NOMO-1 treated with DMSO at 0.1 percent for 48 hours (cell line): ENCODE results near the gene DHRS4.
A peak's percentile ranks its signal among the peaks of the same experiment; 100 is the strongest.

Experiments
- DNase-seq: peaks from one replicate; lab custom pipeline; 2025; ENCODE audit not compliant: unreplicated experiment; lab: John Stamatoyannopoulos, UW

The DHRS4 gene

DNA sequence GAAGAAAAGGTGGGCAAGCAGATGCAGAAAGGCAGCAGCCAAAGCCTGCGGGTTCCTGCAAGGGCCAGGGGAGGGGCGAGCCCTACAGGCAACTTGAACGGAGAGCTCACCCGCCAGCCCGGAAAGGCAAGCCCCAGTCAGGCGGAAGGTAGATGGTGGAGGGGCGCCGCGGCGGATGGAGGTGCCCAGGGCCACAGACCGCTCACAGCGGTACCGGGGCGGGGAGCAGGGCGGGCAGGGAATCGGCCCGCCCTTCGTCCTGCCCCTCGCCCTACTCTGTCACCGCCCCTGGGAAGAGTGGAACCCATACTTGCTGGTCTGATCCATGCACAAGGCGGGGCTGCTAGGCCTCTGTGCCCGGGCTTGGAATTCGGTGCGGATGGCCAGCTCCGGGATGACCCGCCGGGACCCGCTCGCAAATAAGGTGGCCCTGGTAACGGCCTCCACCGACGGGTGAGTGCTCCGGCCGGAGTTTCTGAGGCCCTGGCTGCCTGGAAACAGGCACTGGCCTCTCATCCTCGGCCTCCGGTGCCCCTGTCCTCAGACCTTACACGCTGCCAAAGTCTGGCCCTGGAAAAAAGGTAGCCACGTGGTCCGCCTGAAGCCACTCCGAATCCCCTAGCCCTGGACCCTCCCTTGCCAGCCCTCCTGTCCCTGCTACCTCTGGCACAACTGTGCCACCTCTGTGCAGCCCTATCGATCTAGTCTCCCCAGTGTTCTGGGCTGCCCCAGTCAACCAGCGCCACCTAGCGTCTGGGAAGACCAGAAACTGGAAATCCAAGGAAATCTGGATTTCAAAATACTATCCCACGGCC is at the start of gene DHRS4:
DHRS4 (plus strand) TSS at position 307 of the 815 bp plus-strand sequence; CDS start at position 326, 19 bp downstream.
- DNase-seq, result peak; percentile 76

DNA sequence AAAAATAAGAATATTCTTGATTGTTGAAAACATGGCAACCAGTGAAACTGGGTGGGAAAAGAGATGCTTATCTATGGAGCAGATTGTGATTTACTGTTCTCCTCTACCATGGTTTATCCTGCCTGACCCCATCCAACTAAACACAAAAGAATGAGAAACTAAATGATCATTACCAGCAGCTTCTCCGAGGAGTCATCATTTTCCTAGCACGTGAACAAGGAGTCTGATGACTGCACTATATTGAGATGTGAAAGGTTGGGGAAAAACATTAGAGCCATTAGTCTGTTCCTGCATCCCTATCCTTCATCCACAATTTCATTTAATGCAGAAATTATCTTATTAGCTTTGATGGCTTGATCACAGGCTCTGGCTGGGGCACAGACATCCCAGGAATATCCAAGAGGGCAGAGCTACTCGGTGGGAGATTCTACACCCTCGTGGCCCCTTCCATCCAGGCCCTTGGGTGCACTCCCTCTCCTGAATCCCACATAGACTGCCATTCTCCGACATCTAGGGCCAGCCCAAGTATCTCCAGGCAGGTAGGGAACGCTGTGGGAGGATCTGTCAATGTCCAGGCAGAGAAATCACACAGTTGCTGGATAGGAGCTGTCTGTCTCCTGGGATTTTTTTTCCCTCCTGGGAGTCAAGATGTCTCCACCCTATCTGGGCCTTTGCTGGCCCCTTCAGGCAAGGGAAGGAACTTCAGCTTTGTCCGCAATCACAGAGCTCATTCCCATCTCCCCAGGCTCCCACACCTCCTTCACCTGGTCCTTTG is 43.3 kb upstream of the DHRS4 start:
- DNase-seq, result peak; percentile 4

DNA sequence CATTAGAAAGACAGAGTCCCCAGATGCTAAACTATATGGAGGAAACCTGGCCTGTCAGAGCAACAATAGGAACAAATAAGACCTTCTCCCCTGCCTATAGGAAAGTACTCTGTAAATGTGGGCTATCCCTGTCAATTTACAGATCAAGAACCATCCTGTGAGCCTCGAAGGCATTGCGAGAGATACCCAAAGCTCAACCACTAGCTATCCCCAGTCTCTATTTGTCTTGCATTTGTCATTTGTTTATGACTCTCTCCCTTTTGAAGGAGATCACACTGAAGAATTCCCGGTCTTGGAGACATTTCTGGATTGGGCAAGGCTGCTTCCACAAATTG is 42.7 kb upstream of the DHRS4 start:
- no peak for DNase-seq

DNA sequence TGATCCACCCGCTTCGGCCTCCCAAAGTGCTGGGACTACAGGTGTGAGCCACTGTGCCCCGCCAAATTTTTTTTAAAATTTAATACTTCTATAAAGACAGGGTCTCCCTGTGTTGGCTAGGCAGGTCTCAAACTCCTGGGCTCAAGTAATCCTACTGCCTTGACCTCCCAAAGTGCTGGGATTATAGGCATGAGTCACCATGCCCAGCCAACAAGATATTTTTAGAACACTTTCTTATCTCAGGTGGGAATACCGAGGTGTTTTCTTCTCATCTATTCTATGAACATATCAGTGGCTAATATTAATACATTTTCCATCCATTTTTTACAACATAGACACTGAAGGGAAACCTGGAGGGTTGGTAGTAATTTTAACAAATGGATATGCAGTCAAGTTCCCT is 38.0 kb upstream of the DHRS4 start:
- no peak for DNase-seq

DNA sequence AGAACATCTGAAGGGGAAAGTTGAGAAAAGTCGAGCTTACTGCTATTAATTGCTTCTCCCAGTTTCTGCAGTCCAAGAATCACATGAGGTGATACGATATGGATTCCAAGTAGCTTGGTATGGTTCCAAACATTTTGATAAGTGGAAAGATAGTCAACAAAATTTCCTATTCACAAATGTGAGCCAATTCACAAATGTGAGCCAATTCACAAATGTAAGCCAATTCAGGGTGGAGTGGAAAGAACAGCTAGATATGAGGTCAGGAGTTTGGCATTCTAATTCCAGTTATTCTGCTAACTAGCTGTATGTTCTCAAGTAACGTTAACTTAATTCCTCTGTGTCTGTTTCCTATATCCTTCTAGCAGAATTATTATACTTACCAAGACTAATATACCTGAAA is 37.6 kb upstream of the DHRS4 start:
- DNase-seq, result no peak

DNA sequence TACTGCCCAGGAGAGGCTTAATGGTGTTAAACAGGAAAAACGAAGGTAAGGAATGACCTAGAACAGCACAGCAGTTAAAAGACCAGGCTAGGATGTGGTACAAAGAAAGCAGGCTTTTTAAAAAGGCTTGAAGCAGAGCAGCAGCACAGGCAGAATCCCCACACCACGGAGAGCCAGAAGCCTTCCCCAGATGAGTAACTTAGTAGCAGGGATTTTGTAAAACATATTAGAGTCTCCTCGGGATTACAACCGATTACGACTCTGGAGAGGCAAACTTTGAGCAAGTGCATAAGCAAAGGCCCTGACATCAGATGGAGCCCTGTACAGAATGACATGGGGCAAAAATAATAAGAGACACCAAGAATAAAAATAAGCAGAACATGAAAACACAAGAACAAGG is 37.1 kb upstream of the DHRS4 start:
- no peak for DNase-seq

DNA sequence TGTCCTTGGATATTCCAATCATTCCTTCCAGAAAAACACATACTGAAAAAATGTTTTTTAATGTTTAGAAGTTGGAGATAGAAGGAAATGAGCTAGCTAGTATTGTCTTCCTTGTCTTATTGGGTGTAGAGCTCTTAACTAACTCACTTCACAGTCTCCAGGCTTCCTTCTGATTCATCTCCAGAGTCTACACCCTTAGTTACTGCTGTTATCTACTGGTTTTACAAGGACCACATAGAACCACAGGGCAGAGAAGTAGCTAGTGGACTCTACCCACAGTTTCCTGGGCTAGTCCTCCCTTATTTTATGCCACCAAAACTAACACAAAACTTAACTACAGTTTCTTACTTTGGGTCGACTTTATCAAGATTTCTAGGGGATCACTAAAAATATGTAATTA is 31.0 kb upstream of the DHRS4 start:
- no peak for DNase-seq

DNA sequence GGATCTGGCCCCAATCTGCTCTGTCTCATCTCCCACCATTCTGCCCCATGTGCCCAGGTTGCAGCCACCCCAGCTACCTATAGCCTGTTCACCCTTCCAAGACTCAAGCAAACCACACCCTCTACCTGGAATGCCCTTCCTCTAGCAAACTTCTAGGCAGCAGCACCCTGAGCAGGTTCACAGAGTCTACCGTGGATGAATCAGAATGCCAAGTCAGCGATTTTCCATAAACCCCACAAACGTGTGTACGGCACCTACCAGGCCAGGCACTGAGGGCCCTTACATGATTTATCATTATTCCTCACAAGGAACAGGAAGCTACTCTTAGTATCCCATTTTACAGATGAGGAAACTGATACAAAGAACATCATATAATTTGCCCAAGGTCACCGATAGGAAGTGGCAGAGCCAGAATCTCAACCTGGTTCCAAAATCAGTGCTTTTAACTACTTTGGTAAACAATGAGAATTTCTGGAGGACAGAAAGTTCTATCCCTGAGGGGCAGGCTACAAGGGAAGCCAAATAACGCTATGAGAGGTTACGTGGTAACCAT is 28.0 kb upstream of the DHRS4 start:
- no peak for DNase-seq

DNA sequence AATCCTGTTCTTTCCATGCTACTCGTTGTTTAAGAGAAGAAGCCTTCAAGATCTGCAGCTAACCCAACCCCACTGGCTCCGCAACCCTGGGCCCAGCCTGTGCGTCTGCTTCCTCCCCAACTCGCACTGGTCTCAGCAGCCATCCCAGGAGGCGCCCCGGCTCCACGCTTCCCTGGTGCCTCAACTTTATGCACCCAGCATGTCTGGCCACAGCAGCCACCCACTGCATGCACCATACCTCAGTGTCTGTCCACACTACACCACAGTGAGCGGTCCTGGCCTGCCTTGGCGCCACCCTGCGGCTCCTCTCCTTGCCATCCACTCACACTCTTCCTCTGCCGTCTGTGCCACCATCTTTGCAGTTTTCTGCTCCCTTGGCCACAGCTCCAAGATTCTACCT is 27.0 kb upstream of the DHRS4 start:
- DNase-seq, result no peak

DNA sequence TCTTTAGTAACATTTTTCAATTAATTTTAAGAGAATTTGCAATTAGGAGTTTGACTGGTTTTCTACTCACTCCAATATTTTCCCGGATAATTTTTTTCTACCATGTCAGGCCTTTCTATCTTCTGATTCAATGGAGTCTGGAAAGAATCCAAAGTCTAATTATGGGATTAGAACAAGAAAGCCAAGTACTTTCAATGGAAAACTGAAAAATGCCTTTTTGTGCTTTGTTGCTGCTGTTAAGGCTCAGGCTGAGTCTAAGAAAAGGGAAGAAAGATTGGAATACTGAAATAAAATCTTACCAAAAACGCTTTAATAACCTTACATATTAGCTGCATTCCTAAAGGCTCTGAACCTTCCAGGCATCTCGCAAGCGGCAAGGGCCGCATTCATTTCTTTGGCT is 24.4 kb upstream of the DHRS4 start:
- no peak for DNase-seq

DNA sequence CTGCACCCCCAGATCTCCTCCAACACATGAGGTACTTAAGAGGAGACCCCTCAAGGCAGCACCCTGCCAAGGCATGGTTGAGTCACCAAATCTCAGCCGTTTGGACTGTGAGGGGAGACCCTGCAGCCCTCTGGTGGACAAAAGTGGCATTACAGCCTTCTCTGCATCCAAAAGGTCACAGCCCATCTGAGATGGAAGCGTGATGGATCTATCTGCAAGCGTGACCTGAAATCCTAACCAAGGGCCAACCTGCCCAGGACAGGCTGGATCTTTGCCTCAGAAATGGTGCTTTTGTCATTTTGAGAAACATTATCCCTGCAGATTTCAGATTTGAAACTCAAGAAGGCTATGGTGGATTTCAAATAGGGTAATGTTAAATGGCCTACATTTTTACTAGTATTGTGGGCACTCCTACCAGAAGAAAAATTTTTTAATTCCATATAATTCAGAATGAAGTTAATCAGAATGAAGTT is 23.7 kb upstream of the DHRS4 start:
- DNase-seq, result peak; percentile 32

DNA sequence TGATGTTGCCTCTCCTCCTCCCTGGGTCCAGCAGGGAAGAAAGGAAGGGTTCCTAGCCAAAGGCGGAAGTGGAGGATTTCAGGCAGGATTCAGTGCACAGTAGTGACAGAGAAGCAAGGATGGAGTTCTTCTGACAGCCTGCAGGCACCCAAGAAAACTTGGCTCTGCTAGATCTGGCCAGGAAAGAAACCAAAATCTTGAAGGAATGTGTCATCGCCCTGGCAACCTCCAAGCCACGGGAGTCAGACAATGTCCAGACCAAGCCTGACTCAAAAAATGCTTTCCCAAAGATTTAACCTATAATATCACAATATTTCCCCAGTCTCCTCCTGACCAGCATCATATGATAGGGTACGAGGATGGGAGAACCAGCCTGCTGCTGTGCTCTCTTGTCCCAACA is 22.8 kb upstream of the DHRS4 start:
- no peak for DNase-seq

DNA sequence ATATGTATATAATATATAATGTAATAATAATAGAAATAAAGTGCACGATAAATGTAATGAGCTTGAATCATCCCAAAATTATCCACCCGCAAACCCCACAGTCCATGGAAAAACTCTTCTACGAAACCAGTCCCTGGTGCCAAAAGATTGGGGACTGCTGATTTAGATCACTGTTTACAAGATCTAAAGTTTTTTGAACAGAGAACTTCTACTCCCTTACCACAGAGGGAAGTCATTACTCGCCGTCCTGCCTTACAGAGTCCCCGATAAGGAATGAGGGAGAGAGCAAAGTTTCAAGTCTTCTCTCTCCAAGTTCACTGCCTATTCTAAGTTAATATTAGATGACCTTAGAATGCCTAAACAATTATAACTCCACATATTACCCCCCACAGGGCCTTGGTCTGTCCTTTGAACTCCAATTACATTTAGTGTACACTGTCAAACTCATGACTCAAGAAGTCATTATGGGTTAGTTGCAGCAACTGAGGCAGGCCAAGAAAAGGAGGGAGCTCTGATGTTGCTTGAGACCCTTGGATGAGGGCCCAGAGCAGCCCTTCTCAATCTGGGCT is 21.8 kb upstream of the DHRS4 start:
- DNase-seq, result no peak

DNA sequence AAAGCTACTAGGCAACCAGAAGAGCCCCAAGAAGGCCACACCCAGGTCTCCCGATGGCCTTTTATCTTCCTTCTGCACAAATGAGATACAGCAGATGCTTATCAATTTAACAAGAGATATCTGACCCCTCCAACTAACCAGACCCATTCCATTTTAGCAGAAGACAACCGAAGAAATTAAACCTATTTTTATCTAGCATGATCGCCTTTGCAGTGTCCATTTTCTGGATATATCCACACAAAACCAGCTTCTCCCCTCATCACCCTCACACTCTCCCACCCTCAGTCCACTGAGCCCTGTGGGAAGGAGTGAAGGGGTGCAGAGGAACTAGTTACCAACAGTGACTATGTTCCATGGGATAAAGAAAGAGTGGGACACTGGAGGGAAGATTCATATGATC is 20.9 kb upstream of the DHRS4 start:
- DNase-seq, result no peak

DNA sequence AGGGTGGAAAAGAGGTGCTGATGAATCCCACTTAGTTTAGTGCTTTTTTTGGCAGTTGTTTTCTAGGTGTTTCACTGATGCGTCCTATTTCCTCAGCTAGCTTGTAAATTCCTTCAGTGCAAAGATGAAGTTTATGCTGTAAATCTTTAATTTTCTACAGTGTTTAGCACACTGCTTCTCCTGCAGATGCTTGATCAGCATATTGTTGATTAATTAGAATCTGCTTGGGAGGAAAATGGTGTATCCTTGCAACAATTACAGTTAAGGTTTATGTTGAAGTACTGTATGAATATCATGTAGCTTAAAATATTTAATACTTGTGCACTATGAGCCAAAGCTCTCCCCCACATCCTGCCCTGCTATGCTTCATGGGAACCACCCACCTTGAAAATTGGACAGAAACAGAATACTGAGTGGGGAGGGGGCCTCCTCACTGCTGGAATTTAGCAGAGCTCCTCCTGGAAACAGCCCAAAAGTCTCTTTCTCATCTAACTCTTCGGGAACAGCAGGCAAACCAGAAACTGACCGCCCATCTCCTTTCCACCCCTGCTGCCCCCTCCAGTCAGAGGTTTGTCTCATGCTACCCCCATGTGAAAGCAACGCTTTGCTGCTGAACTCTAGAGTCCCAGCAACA is 20.3 kb upstream of the DHRS4 start:
- DNase-seq, result no peak

DNA sequence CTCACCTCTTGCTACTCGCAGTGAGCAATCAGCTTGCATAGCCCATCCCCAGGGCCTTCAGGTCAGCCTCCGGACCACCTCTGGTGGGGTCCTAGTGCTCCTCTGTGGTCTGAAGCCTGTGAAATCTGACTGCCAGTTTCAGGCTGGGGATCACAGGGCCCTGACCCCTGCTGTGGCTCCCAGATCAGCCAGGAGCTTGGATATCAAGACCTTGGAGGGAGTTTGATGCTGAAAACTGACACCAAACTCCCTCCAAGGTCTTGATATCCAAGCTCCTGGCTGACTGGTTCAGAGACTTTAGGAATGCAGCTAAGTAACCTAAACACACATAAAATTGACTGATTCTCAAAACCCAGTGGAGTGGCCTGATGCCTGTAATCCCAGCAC is 19.8 kb upstream of the DHRS4 start:
- DNase-seq, result no peak

DNA sequence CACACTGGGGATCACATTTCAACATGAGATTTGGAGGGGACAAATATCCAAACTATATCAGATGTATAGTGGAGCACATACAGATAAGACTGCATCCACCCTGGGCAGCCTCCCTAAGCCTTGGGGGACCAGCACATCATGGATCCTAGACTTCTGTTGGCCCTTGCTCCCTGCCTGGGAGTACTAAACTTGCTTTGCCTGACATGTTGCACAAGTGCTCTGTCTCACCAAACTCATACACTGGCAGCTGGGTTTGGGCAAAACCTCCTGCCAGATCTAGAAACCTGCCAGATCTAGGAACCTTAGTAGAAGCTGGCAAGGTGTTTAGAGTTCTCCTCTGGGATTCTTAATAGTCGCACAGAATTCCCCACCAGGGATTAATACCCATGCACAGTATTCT is 18.4 kb upstream of the DHRS4 start:
- no peak for DNase-seq

DNA sequence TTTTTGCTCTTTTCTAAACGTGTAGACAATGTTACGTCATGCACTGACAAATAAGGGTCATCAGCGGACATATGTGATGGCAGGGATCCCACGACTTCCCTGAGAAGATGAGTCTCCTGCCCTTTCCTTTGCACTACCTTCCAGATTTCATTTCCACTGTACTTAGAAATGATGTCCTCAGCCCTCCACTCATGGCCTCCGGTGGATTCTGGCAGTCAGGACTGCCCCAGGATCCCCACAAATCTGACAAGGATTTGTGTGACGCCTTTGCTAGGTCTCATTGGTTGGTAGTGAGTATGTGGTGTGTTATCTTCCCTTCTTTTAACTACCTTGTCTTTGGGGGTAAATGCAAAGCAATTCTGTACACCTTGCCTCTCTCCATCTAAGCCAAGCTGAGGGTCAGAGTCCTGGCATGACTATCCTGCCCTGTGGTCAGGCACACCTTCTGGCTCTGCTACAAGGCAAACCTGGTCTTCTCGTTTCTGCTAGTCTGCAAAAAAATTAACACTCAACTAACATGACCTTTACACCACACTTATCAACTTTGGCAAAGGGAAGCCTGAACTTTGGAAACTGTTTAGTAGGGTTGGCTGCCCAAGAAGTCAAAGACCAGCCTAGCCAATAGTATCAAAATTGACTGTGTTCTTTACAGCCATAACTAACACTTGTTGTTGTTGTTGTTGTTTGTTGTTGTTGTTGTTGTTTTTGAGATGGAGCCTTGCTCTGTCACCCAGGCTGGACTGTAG is 17.3 kb upstream of the DHRS4 start:
- no peak for DNase-seq

DNA sequence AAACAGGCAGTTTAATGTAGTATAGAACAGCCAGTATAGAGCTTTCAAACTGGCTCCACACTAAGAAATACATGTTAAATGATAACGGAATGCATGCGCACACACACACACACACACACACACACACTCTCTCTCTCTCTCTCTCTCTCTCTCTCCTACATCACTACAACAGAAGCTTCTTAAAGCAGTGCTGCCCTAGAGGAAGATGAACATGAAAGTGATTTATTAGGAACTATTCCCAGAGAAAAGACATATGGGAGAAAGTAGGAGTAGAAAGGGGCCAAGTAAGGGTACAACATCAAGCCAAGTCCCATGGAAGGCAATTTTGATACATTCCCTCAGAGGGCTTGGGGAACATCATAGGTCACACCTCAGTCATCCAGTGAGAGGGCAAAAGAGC is 16.4 kb upstream of the DHRS4 start:
- DNase-seq, result no peak

DNA sequence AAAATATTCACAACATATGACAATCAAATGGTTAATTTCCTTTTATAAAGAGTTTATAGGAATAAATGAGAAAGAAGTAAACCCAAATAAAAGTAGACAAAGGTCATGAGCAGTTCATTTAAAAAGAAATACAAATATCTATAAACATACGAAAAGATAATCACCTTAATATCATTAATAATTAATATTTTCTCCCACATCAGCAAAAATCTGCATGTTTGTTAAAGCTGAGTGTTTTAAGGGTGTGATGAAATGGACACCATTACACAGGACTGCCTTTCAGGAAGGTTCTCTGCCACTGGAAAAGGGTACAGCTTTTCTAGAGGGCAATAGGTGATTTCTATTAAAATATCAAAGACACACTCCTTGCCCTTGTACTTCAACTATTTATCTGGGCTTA is 14.7 kb upstream of the DHRS4 start:
- DNase-seq, result no peak
